GM18507 (cell line): Measurements from ENCODE around the gene SLC39A3.

Experiments used
- DNase-seq: peaks from one replicate; pipeline ENCODE4 v3.0.0; 2011; ENCODE audit warnings: low read depth; ENCODE audit not compliant: insufficient read length; ENCODE audit errors: extremely low spot score
- FAIRE-seq: peaks from 2 replicates; lab custom pipeline; 2011; peaks lifted over from hg19 to GRCh38; lab: Jason Lieb, UNC

SLC39A3 gene

DNA sequence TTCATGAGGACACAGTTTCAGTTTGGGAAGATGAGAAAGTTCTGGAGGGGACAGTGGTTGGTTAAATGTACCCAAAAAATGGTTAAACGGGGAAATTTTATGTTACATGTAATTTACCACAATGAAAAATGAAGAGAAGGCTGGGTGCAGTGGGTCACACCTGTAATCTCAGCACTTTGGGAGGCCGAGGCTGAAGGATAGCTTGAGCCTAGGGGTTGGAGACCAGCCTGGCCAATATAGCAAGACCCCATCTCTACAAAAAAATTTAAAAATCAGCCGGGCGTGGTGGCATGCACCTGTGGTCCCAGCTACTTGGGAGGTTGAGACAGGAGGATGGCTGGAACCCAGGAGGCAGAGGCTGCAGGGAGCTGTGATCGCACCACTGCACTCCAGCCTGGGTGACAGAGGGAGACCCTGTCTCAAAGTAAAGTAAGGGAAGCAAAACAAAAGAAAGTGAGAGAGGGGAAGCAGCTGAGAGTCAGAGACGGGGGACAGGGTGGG is 54.6 kb downstream of the SLC39A3 start:
- FAIRE-seq (no peak), DNase-seq (no peak)

DNA sequence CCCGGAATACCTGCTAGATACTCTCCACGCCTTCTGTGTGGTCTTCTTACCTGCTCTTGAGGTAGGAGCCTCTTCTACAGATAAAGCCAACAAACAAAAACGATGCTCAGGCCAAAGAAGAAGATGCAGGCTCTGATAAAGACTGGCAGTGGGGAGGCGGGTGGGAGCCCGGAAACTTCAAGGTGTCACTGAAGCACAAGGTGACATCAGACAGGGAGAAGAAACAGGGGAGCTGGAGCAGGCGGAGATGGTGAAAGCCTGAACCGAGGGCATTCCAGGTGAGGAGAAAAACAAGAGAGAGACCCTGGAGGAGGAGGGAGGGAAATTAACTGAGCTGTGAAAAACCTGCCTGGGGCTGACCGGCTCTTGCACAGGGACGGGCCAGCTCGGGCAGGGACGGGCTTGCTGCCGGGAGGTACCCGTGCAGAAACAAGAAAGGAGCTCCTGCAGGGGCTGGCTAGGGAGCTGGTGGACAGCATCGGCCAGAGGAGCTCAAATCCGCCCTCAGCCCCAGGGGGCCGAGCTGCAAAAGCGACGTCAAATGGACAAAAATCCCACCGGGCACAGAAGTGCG is 56.3 kb downstream of the SLC39A3 start:
- FAIRE-seq (no peak), DNase-seq (no peak)
